ENCODE results near the gene IL22RA1.

IL22RA1 gene

GRCh38 chr1:24071941-24072340 is 71.0 kb downstream of the IL22RA1 start:
- no peak for DNase-seq

GRCh38 chr1:24070821-24071393 is 72.0 kb downstream of the IL22RA1 start:
- peak; percentile 73 for DNase-seq

GRCh38 chr1:24069817-24070216 is 73.1 kb downstream of the IL22RA1 start:
- DNase-seq = no peak
